CD4-positive, CD25-positive, alpha-beta regulatory T cell (primary cell): ENCODE results near the gene ACSF2. TPM values are rescaled to one million over a fixed set of nuclear protein-coding genes. Genes with fewer than 3 reads are reported as not detected.
A peak's percentile ranks its signal among the peaks of the same experiment; 100 is the strongest.

Experiments
- ATAC-seq, 2 donors: fragments of 150-1000 bp; cut with Tn5 transposase; one replicate each; pipeline ENCODE4 v1.10.0; 2021; ENCODE audit warnings: low read depth in 2 of 2, moderate number of reproducible peaks in 2 of 2, moderate library complexity in 1 of 2
- DNase-seq, 3 donors: peaks; one replicate each; pipeline versions ENCODE4 v3.0.0 to v3.0.0-alpha.2; 2012 to 2022; ENCODE audit warnings: mixed read lengths in 1 of 3
- H3K27ac ChIP-seq: one replicate; pipeline ENCODE4 v1.7.0; 2013; ENCODE audit warnings: mild to moderate bottlenecking, low read length; ENCODE audit not compliant: insufficient read depth, poor library complexity, severe bottlenecking
- H3K27me3 ChIP-seq: one replicate; pipeline ENCODE4 v1.7.0; 2013; ENCODE audit warnings: low read length; ENCODE audit not compliant: control insufficient read depth, insufficient read depth
- H3K36me3 ChIP-seq: one replicate; pipeline ENCODE4 v1.7.0; 2013; ENCODE audit warnings: mild to moderate bottlenecking, low read length, moderate library complexity; ENCODE audit not compliant: control insufficient read depth, insufficient read depth
- H3K4me1 ChIP-seq: 2 replicates; pipeline ENCODE4 v1.7.0; 2013; ENCODE audit warnings: mild to moderate bottlenecking, low read length; ENCODE audit not compliant: insufficient read depth, control insufficient read depth, poor library complexity, severe bottlenecking
- H3K4me3 ChIP-seq: one replicate; pipeline ENCODE4 v1.7.0; 2013; ENCODE audit warnings: low read depth, mild to moderate bottlenecking, low read length, moderate library complexity
- H3K9me3 ChIP-seq, 2 experiments: 1 replicate in 1 of 2; 2 replicates in 1 of 2; pipeline ENCODE4 v1.7.0; 2013; ENCODE audit warnings: low read length in 2 of 2, mild to moderate bottlenecking in 1 of 2, moderate library complexity in 1 of 2; ENCODE audit not compliant: control insufficient read depth in 2 of 2
- H3K27ac Mint-ChIP-seq, 3 donors: one replicate each; pipeline ENCODE4 v1.8.0; 2020 to 2022; ENCODE audit warnings: mild to moderate bottlenecking in 3 of 3, mixed read lengths in 3 of 3, moderate library complexity in 2 of 3
- H3K27me3 Mint-ChIP-seq: one replicate; pipeline ENCODE4 v1.8.0; 2022; ENCODE audit warnings: mild to moderate bottlenecking, mixed read lengths
- H3K36me3 Mint-ChIP-seq: one replicate; pipeline ENCODE4 v1.8.0; 2020; ENCODE audit warnings: mixed read lengths
- H3K4me1 Mint-ChIP-seq, 4 donors: one replicate each; pipeline ENCODE4 v1.8.0; 2020 to 2022; ENCODE audit warnings: mixed read lengths in 4 of 4, mild to moderate bottlenecking in 1 of 4
- H3K4me3 Mint-ChIP-seq, 4 donors: one replicate each; pipeline ENCODE4 v1.8.0; 2020 to 2022; ENCODE audit warnings: mild to moderate bottlenecking in 4 of 4, mixed read lengths in 4 of 4, moderate library complexity in 3 of 4
- H3K9me3 Mint-ChIP-seq, 7 donors: one replicate each; pipeline ENCODE4 v1.8.0; 2020 to 2022; ENCODE audit warnings: mixed read lengths in 7 of 7, mild to moderate bottlenecking in 3 of 7, moderate library complexity in 2 of 7
- polyA plus RNA-seq, 4 donors: library from polyadenylated mRNA; unstranded; fragments of 300-500 nt; fragmentation: Illumina TruSeq; gene quantifications; one replicate each; pipeline ENCODE4 v1.2.3, GENCODE V29; 2021
- total RNA-seq: library from RNA; stranded (reverse); gene quantifications from one replicate; pipeline ENCODE4 v1.2.3, GENCODE V29; 2022

ACSF2 gene
- total and polyA plus RNA-seq, 5 donors from 2014 or later = 2.7 to 22.2 (median 4.0) TPM

GRCh38 chr17:50495918-50496317 is 69.9 kb downstream of the ACSF2 start:
- no peaks in the 10 kb centered on the region for H3K9me3 Mint-ChIP-seq
- no peaks in the 10 kb centered on the region for H3K36me3 Mint-ChIP-seq

DNA sequence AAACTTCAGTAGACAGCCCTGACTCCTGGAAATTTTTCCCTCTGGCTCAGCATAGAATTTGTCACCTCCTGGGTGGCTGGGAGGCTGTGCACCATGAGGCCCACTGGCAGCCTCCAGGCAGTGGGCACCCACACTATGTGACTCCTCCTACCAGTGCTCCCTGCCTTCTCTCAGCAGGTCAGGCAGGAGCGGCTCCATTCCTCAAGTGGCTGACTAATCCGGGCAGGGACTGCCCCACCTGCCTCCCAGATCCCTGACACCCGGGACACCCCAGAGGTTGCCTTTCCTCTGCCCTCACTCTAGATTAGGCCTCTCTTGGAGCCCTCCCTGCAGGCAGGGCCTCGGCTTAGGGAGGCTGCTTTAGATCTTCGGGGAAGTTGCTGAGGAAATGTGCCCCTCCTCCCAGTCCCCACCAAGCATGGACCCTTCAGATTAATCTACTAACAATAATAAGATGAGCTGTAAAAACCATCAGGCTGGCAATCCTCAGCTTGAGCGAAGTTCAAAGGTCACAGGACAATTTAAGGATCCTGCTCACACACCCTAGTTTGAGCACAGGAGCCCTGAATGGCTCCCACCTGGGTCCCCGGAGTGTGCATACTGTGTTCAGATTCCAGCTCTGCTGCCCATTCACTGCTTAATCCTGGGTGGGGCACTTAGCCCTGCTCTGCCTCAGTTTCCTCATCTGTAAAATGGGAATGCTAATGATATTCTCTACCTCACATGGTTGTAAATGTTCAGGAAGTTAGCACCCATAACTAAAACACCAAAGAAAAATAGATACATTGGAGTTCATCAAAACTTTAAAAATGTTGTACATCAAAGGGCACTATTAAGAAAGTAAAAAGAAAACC is 72.2 kb downstream of the ACSF2 start:
- Histone ChIP-seq H3K4me3 (no peak overlapping the region), H3K9me3 (no peaks in the 10 kb centered on the region), H3K27ac (no peak overlapping the region), H3K36me3 (no peaks in the 10 kb centered on the region), H3K4me1 (no peaks in the 10 kb centered on the region), H3K27me3 (no peaks in the 10 kb centered on the region)
- no peaks in the 10 kb centered on the region for H3K9me3 Mint-ChIP-seq
- H3K4me3 Mint-ChIP-seq = no peak overlapping the region
- H3K36me3 Mint-ChIP-seq = no peaks in the 10 kb centered on the region
- ATAC-seq (no peak), DNase-seq (no peak)
- no peaks in the 10 kb centered on the region for H3K4me1 Mint-ChIP-seq
- H3K27ac Mint-ChIP-seq = peak overlapping the region in 1 of 3 donors; percentile 53
- peaks cover 9% of the 10 kb centered on the region for H3K27me3 Mint-ChIP-seq

More at GRCh38 chr17:50495918-50496317, 69.9 kb downstream of the ACSF2 start:
- H3K4me3 ChIP-seq = no peak overlapping the region
- Mint-ChIP-seq H3K27me3 (peaks cover 13% of the 10 kb centered on the region), H3K27ac (no peak overlapping the region), H3K4me3 (no peak overlapping the region), H3K4me1 (no peaks in the 10 kb centered on the region)
- DNase-seq (no peak), ATAC-seq (no peak)
- no peak overlapping the region for H3K27ac ChIP-seq
- no peaks in the 10 kb centered on the region for H3K36me3 ChIP-seq
- H3K4me1 ChIP-seq = no peaks in the 10 kb centered on the region
- H3K27me3 ChIP-seq = no peaks in the 10 kb centered on the region
- H3K9me3 ChIP-seq = no peaks in the 10 kb centered on the region

DNA sequence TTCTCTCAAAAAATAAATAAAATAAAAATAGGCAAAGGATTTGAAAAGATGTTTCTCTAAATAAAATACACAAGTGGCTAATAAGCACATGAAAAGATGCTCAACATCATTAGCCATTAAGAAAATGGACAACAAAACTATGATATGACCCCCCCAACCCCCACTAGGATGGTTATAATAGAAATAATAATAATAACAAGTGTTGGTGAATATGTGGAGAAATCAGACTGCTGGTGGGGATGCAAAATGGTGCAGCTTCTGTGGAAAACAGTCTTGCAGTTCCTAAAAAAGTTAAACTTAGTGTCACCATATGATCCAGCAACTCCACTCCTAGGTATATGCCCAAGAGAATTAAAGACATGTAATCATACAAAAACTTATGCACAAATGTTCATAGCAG is 73.3 kb downstream of the ACSF2 start:
- peaks cover 4% of the 10 kb centered on the region for H3K27me3 Mint-ChIP-seq
- no peak overlapping the region for H3K27ac Mint-ChIP-seq
- H3K4me3 Mint-ChIP-seq = no peak overlapping the region

GRCh38 chr17:50499721-50500120 is 73.7 kb downstream of the ACSF2 start:
- Mint-ChIP-seq H3K9me3 (no peaks in the 10 kb centered on the region), H3K27me3 (no peaks in the 10 kb centered on the region), H3K4me1 (peaks cover 0 to 7% (median under 1%) of the 10 kb centered on the region in 4 donors), H3K36me3 (no peaks in the 10 kb centered on the region), H3K4me3 (no peak overlapping the region), H3K27ac (no peak overlapping the region)
- Histone ChIP-seq H3K36me3 (no peaks in the 10 kb centered on the region), H3K27ac (no peak overlapping the region), H3K4me3 (no peak overlapping the region), H3K27me3 (no peaks in the 10 kb centered on the region), H3K9me3 (no peaks in the 10 kb centered on the region), H3K4me1 (no peaks in the 10 kb centered on the region)
- ATAC-seq (no peak), DNase-seq (no peak)

More for the DNA sequence above, 73.3 kb downstream of the ACSF2 start:
- DNase-seq (no peak), ATAC-seq (no peak)
- H3K9me3 Mint-ChIP-seq = no peaks in the 10 kb centered on the region
- H3K4me1 ChIP-seq = no peaks in the 10 kb centered on the region
- H3K36me3 Mint-ChIP-seq = no peaks in the 10 kb centered on the region
- H3K27ac ChIP-seq = no peak overlapping the region
- no peaks in the 10 kb centered on the region for H3K27me3 ChIP-seq
- peaks cover 0 to 5% (median 0%) of the 10 kb centered on the region in 4 donors for H3K4me1 Mint-ChIP-seq
- no peaks in the 10 kb centered on the region for H3K36me3 ChIP-seq
- no peak overlapping the region for H3K4me3 ChIP-seq
- H3K9me3 ChIP-seq = no peaks in the 10 kb centered on the region

- no peaks in the 10 kb centered on the region for H3K4me1 ChIP-seq
Measured at GRCh38 chr17:50501054-50501453, 75.0 kb downstream of the ACSF2 start.

GRCh38 chr17:50502301-50502990 is 76.4 kb downstream of the ACSF2 start:
- H3K9me3 Mint-ChIP-seq = no peaks in the 10 kb centered on the region
- Histone ChIP-seq H3K36me3 (no peaks in the 10 kb centered on the region), H3K27ac (no peak overlapping the region), H3K4me3 (no peak overlapping the region), H3K9me3 (no peaks in the 10 kb centered on the region), H3K4me1 (peaks cover 1% of the 10 kb centered on the region), H3K27me3 (no peaks in the 10 kb centered on the region)
- H3K4me1 Mint-ChIP-seq = peaks cover 0 to 7% (median 1%) of the 10 kb centered on the region in 4 donors
- H3K36me3 Mint-ChIP-seq = no peaks in the 10 kb centered on the region
- peak overlapping the region in 2 of 3 donors; percentile 15 to 51 for H3K27ac Mint-ChIP-seq
- ATAC-seq (no peak), DNase-seq (no peak)
- no peak overlapping the region for H3K4me3 Mint-ChIP-seq
- H3K27me3 Mint-ChIP-seq = peaks cover 14% of the 10 kb centered on the region

More at GRCh38 chr17:50501054-50501453, 75.0 kb downstream of the ACSF2 start:
- ATAC-seq (no peak), DNase-seq (peak in 1 of 3 donors; percentile 43)
- peaks cover 13% of the 10 kb centered on the region for H3K27me3 Mint-ChIP-seq
- H3K4me3 Mint-ChIP-seq = no peak overlapping the region
- H3K27me3 ChIP-seq = no peaks in the 10 kb centered on the region
- H3K9me3 Mint-ChIP-seq = no peaks in the 10 kb centered on the region
- H3K9me3 ChIP-seq = no peaks in the 10 kb centered on the region
- no peak overlapping the region for H3K27ac Mint-ChIP-seq
- peaks cover 0 to 7% (median under 1%) of the 10 kb centered on the region in 4 donors for H3K4me1 Mint-ChIP-seq
- no peaks in the 10 kb centered on the region for H3K36me3 ChIP-seq
- no peaks in the 10 kb centered on the region for H3K36me3 Mint-ChIP-seq
- no peak overlapping the region for H3K4me3 ChIP-seq
- no peak overlapping the region for H3K27ac ChIP-seq

DNA sequence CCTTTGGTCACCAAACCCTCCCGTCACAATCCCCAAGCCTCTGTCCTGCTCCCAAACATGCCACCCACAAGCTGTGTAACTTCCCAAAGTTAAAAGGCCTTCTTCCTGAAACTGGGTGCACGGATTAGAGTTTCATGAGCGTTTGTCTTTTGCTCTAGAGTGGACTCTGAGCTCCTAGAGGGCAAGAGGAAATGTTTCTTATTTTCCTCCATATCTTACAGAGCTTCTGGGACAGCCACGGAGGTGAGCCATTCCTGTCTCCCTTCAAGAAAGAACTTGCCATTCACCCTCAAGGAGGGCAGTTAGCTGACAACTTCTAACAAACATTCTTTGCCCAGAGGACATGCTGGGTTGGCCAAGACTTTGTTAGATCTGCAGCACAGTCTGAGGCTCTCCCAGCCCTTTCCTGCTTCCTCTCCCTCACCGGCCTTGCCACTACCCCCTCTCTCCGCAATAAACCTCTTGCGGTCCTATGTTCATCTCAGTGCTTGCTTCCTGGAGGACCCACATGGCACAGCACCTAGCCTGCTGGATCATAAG is 79.6 kb downstream of the ACSF2 start:
- Histone ChIP-seq H3K27ac (no peak overlapping the region), H3K4me1 (peaks cover 26% of the 10 kb centered on the region), H3K4me3 (no peak overlapping the region), H3K36me3 (no peaks in the 10 kb centered on the region), H3K27me3 (no peaks in the 10 kb centered on the region), H3K9me3 (no peaks in the 10 kb centered on the region)
- H3K9me3 Mint-ChIP-seq = no peaks in the 10 kb centered on the region
- peaks cover 14% of the 10 kb centered on the region for H3K27me3 Mint-ChIP-seq
- H3K4me3 Mint-ChIP-seq = peak overlapping the region in 3 of 4 donors; percentile 11 to 83 (median 81)
- peak overlapping the region in 1 of 3 donors; percentile 81 for H3K27ac Mint-ChIP-seq
- peaks cover 6 to 33% (median 15%) of the 10 kb centered on the region in 4 donors for H3K4me1 Mint-ChIP-seq
- ATAC-seq (no peak), DNase-seq (no peak)
- no peaks in the 10 kb centered on the region for H3K36me3 Mint-ChIP-seq
